Heart right ventricle (tissue), 16 donors: ENCODE results near the gene FST. TPM values are rescaled to one million over a fixed set of nuclear protein-coding genes. Genes with fewer than 3 reads are reported as not detected.

Source experiments
- ATAC-seq, 8 donors: fragments of 200-7000 bp; cut with Tn5 transposase; one replicate each; pipeline ENCODE4 v1.9.1; 2020; ENCODE audit warnings: mild to moderate bottlenecking in 8 of 8, moderate library complexity in 8 of 8, moderate number of reproducible peaks in 1 of 8
- DNase-seq, 2 donors: peaks; one replicate each; pipeline ENCODE4 v3.0.0-alpha.2; 2020
- H3K27ac ChIP-seq, 10 donors: fragments of 200-600 bp; sonication (generic) in 2 of 10; one replicate each; pipeline versions ENCODE4 v1.5.0 to v1.8.0; 2020 to 2022; ENCODE audit warnings: mild to moderate bottlenecking in 3 of 10
- H3K27me3 ChIP-seq, 7 donors: fragments of 200-600 bp; one replicate each; pipeline ENCODE4 v1.8.0; 2021 to 2022; ENCODE audit warnings: mild to moderate bottlenecking in 2 of 7
- H3K36me3 ChIP-seq, 9 donors: fragments of 200-600 bp; sonication (generic) in 1 of 9; one replicate each; pipeline versions ENCODE4 v1.5.0 to v1.8.0; 2020 to 2022; ENCODE audit warnings: mild to moderate bottlenecking in 2 of 9
- H3K4me1 ChIP-seq, 9 donors: fragments of 200-600 bp; sonication (generic) in 1 of 9; one replicate each; pipeline versions ENCODE4 v1.5.0 to v1.8.0; 2020 to 2022; ENCODE audit warnings: mild to moderate bottlenecking in 4 of 9
- H3K4me3 ChIP-seq, 10 donors: fragments of 200-600 bp; sonication (generic) in 2 of 10; one replicate each; pipeline versions ENCODE4 v1.5.0 to v1.8.0; 2020 to 2022; ENCODE audit warnings: mild to moderate bottlenecking in 7 of 10, moderate library complexity in 2 of 10
- H3K9me3 ChIP-seq, 11 donors: fragments of 200-600 bp in 10 of 11; sonication (generic) in 2 of 11; one replicate each; pipeline versions ENCODE4 v1.5.0 to v1.8.0; 2013 to 2022; ENCODE audit warnings: mild to moderate bottlenecking in 2 of 11, control low read depth in 1 of 11, moderate library complexity in 1 of 11
- WGBS, 2 donors: extraction: QIAGEN DNeasy Blood & Tissue Kit; methylation state at CpG; one replicate each; pipeline ENCODE4 v1.1.7; 2013; ENCODE audit warnings: inconsistent platforms in 1 of 2; 5-methylcytosine and 5-hydroxymethylcytosine counted together
- intact Hi-C, 10 donors: fragments of 100-400 bp; cut with DNase I; formaldehyde crosslinking; loops; one replicate each; pipeline versions ENCODE4 v1.11.1 to v1.14.2; 2022
- polyA plus RNA-seq, 2 donors: library from polyadenylated mRNA; stranded (reverse); fragments of 200-250 nt; gene quantifications; one replicate each; pipeline ENCODE4 v1.2.3, GENCODE V29; 2013
- total RNA-seq, 10 donors: library from RNA; stranded (reverse); fragmentation: NEBNext Ultra II Directional in 3 of 10; extraction: Animal tissue kit (Norgen Biotek cat#: 25700) in 3 of 10; gene quantifications; one replicate each; pipeline versions ENCODE4 v1.2.1 to v1.2.4, GENCODE V29; 2021 to 2023
- TF ChIP-seq, protein P1 (sequence below), 9 donors: fragments of 200-600 bp; sonication (generic) in 2 of 9; IDR thresholded peaks; one replicate each; pipeline versions ENCODE4 v1.5.0 to v1.8.0; 2021 to 2022; ENCODE audit warnings: antibody characterized with exemption in 9 of 9, mild to moderate bottlenecking in 5 of 9, moderate library complexity in 1 of 9
- donor health status: Arrhythmogenic right ventricular cardiomyopathy.
- donor health status: ischemic (EF 13 %, LVEDD 7.1; RV severe dilation, severe dysfunction).
- donor health status: healthy with polysubstance abuse.
- donor health status: DM: no; HTN: yes; CAD: no.
- donor health status: DM: no; HTN: no; CAD: no.
- donor health status: ischemic (EF 25% LVEDD 6.9; RV normal size, moderate dysfunction).
- donor health status: ischemic (EF 25% LVEDD 5.7; RV mildly dilated, moderate dysfunction).
- donor health status: healthy.
- donor health status: DM: yes; HTN: yes; CAD: no.
- donor health status: Ischemic cardiomyopathy.
- donor health status: ischemic (EF 35%, LVEDD 5.7; RV mildly dilated, moderate dysfunction).
- donor health status: nonischemic (EF 11% LVEDD 7.7; RV severe dilation, severe dysfunction).
- donor health status: DM: yes; HTN: yes; CAD: no.
- donor health status: PGD.
- donor health status: ischemic (EF 29% LVEDD 5.4; RV normal size, mild dysfunction).
- donor health status: nonischemic (EF 23%, LVEDD 6.1; RV moderate dilation, normal function).

Gene FST
- total and polyA plus RNA-seq, 12 donors: 0.57 to 9.2 (median 2.1) TPM

- intact Hi-C loops: loop anchor here in 7 of 10 donors (5.0 to 10.0 kb wide), 9 partner anchors 311 to 757 kb away; no protein-coding TSS in a partner anchor
- ATAC-seq (no peak), DNase-seq (no peak)
- Histone ChIP-seq H3K9me3 (no peaks in the 10 kb centered on the region), H3K4me3 (no peak overlapping the region), H3K27me3 (peaks cover 0 to 48% (median 0%) of the 10 kb centered on the region in 7 donors), H3K36me3 (no peaks in the 10 kb centered on the region), H3K4me1 (peaks cover 0 to 14% (median 4%) of the 10 kb centered on the region in 9 donors), H3K27ac (no peak overlapping the region)
- WGBS, 2 donors: 87 to 98% methylated on average over 2 of the region's 2 CpGs
- TF ChIP-seq, protein P1, sequence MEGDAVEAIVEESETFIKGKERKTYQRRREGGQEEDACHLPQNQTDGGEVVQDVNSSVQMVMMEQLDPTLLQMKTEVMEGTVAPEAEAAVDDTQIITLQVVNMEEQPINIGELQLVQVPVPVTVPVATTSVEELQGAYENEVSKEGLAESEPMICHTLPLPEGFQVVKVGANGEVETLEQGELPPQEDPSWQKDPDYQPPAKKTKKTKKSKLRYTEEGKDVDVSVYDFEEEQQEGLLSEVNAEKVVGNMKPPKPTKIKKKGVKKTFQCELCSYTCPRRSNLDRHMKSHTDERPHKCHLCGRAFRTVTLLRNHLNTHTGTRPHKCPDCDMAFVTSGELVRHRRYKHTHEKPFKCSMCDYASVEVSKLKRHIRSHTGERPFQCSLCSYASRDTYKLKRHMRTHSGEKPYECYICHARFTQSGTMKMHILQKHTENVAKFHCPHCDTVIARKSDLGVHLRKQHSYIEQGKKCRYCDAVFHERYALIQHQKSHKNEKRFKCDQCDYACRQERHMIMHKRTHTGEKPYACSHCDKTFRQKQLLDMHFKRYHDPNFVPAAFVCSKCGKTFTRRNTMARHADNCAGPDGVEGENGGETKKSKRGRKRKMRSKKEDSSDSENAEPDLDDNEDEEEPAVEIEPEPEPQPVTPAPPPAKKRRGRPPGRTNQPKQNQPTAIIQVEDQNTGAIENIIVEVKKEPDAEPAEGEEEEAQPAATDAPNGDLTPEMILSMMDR (IDR thresholded peaks at IDR 0.05): no peak
These were observed 5.1 kb upstream of the FST start for GRCh38 chr5:53475320-53475719.

DNA sequence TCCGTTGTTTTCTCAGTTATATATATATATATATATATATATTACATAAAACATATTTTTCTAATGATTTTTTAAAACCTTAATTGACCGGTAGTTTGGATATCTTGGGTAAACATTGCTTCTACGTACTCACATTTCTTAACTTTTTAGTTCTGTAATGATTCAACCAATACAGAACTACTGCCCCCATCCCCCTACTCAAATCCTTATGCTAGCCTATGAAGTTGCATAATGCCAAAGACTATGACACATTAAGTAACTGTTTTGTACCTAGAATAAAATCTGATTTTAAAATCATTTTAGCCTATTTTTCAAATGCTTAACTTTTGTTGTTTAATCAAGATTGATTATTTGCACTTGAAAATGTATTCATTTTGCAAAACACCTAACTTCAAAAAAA is 4.4 kb upstream of the FST start:
- no peaks in the 10 kb centered on the region for H3K9me3 ChIP-seq
- H3K36me3 ChIP-seq: no peaks in the 10 kb centered on the region
- H3K4me3 ChIP-seq: no peak overlapping the region
- no peak overlapping the region for H3K27ac ChIP-seq
- intact Hi-C loops: loop anchor here in 7 of 10 donors (5.0 to 10.0 kb wide), 9 partner anchors 311 to 756 kb away; no protein-coding TSS in a partner anchor
- DNase-seq: no peak
- peaks cover 0 to 54% (median 0%) of the 10 kb centered on the region in 7 donors for H3K27me3 ChIP-seq
- no peak for ATAC-seq
- peaks cover 0 to 18% (median 5%) of the 10 kb centered on the region in 9 donors for H3K4me1 ChIP-seq
- WGBS, 2 donors: 76 to 78% methylated on average over 3 of the region's 3 CpGs
- TF ChIP-seq, protein P1 (IDR thresholded peaks at IDR 0.05): no peak

- Histone ChIP-seq H3K4me1 (peaks cover 0 to 26% (median 13%) of the 10 kb centered on the region in 9 donors), H3K27me3 (peaks cover 0 to 62% (median 0%) of the 10 kb centered on the region in 7 donors), H3K9me3 (no peaks in the 10 kb centered on the region), H3K36me3 (no peaks in the 10 kb centered on the region), H3K4me3 (no peak overlapping the region), H3K27ac (no peak overlapping the region)
- ATAC-seq (no peak), DNase-seq (no peak)
- TF ChIP-seq, protein P1 (IDR thresholded peaks at IDR 0.05): no peak
- 64 to 70% methylated on average over 3 of the region's 3 CpGs for WGBS, 2 donors
- intact Hi-C loops: loop anchor here in 7 of 10 donors (5.0 to 10.0 kb wide), 9 partner anchors 312 to 755 kb away; no protein-coding TSS in a partner anchor
These were observed 3.6 kb upstream of the FST start for GRCh38 chr5:53476531-53477480.

DNA sequence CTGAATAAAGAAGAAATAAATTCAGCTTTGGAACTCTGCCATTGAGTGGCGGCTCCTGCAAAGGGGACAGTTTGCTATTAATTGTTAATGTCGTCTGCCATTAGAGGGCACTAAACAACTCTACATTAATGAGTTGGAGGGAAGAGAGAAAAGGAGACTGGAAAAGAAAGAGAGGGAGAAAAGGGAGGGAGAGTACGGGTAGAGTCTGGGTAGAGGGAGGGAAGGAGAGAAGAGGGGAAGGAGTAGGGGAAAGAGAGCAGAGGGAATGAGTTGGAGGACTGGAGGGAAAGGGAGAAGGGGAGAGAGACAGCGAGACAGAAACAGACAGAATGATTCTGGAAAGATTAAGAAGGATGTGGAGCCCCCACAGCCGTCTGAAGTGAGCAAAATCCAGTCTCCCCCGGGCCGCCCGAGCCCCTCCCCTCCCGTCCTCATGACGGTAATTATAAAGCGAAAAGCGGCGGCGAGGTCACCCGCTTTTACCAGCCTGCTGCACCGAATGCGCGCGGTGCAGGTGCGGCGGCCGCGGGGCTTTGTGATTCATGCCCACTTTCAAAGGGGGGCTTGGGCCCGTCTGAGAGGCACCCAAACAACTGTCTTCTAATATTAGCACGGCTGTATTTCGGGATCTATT is 1.9 kb upstream of the FST start:
- H3K4me3 ChIP-seq: peak overlapping the region; percentile 20 to 85 (median 70)
- no peaks in the 10 kb centered on the region for H3K36me3 ChIP-seq
- peak; percentile 20 to 44 for DNase-seq
- H3K9me3 ChIP-seq: no peaks in the 10 kb centered on the region
- peaks cover 0 to 40% (median 21%) of the 10 kb centered on the region in 9 donors for H3K4me1 ChIP-seq
- peak overlapping the region in 2 of 10 donors; percentile 11 to 15 for H3K27ac ChIP-seq
- TF ChIP-seq, protein P1 (IDR thresholded peaks at IDR 0.05): peak; percentile 21 to 76 (median 59)
- WGBS, 2 donors: 1% methylated on average over 26 of the region's 26 CpGs
- H3K27me3 ChIP-seq: peaks cover 0 to 68% (median 0%) of the 10 kb centered on the region in 7 donors
- intact Hi-C loops: loop anchor here in 9 of 10 donors (1.0 to 10.0 kb wide), 11 partner anchors 314 to 754 kb away; no protein-coding TSS in a partner anchor
- peak in 7 of 8 donors; percentile 14 to 69 (median 53) for ATAC-seq
